Trophoblast cell (in vitro differentiated cells and primary cell): ENCODE results near the gene UNC79.

Experiments used
- DNase-seq, 2 donors: peaks; one replicate each; pipeline ENCODE4 v3.0.0-alpha.2; 2016
- H2AFZ ChIP-seq: 2 replicates; pipeline ENCODE4 v1.6.1; 2013; ENCODE audit warnings: low read length, moderate library complexity, mild to moderate bottlenecking; ENCODE audit not compliant: insufficient read depth, poor library complexity
- H2AK5ac ChIP-seq: 2 replicates; pipeline ENCODE4 v1.6.1; 2013; ENCODE audit warnings: mild to moderate bottlenecking, low read length
- H2BK120ac ChIP-seq: 2 replicates; pipeline ENCODE4 v1.6.1; 2013; ENCODE audit warnings: low read length, mild to moderate bottlenecking, moderate library complexity; ENCODE audit not compliant: insufficient read depth, poor library complexity
- H2BK12ac ChIP-seq: 2 replicates; pipeline ENCODE4 v1.6.1; 2013; ENCODE audit warnings: mild to moderate bottlenecking, low read length, moderate library complexity
- H2BK5ac ChIP-seq: 2 replicates; pipeline ENCODE4 v1.6.1; 2013; ENCODE audit warnings: low read length, low read depth, moderate library complexity, mild to moderate bottlenecking; ENCODE audit not compliant: poor library complexity
- H3K14ac ChIP-seq: 2 replicates; pipeline ENCODE4 v1.6.1; 2013; ENCODE audit warnings: mild to moderate bottlenecking, low read length
- H3K18ac ChIP-seq: 2 replicates; pipeline ENCODE4 v1.6.1; 2013; ENCODE audit warnings: mild to moderate bottlenecking, low read length
- H3K23ac ChIP-seq: 2 replicates; pipeline ENCODE4 v1.6.1; 2013; ENCODE audit warnings: low read length
- H3K27ac ChIP-seq: 2 replicates; pipeline ENCODE4 v1.5.1; 2013; ENCODE audit warnings: low read depth, mild to moderate bottlenecking, inconsistent platforms, low read length, moderate library complexity
- H3K27me3 ChIP-seq: 2 replicates; pipeline ENCODE4 v1.6.1; 2013; ENCODE audit warnings: inconsistent platforms, mild to moderate bottlenecking, low read length, moderate library complexity; ENCODE audit not compliant: insufficient read depth
- H3K36me3 ChIP-seq, 2 experiments: 1 replicate in 1 of 2; 2 replicates in 1 of 2; pipeline ENCODE4 v1.6.1; 2013; ENCODE audit warnings: low read length in 2 of 2, mild to moderate bottlenecking in 2 of 2, moderate library complexity in 1 of 2; ENCODE audit not compliant: insufficient read depth in 2 of 2, control insufficient read depth in 1 of 2
- H3K4ac ChIP-seq: 2 replicates; pipeline ENCODE4 v1.6.1; 2013; ENCODE audit warnings: low read depth, mild to moderate bottlenecking, low read length, moderate library complexity
- H3K4me1 ChIP-seq, 2 experiments: 1 replicate in 1 of 2; 2 replicates in 1 of 2; pipeline ENCODE4 v1.6.1; 2013; ENCODE audit warnings: low read length in 2 of 2, mild to moderate bottlenecking in 2 of 2, moderate library complexity in 1 of 2; ENCODE audit not compliant: insufficient read depth in 2 of 2, control insufficient read depth in 1 of 2
- H3K4me2 ChIP-seq: 2 replicates; pipeline ENCODE4 v1.6.1; 2013; ENCODE audit warnings: inconsistent platforms, mild to moderate bottlenecking, low read length, moderate library complexity
- H3K4me3 ChIP-seq: 2 replicates; pipeline ENCODE4 v1.5.1; 2013; ENCODE audit warnings: mild to moderate bottlenecking, low read depth, low read length, inconsistent platforms
- H3K79me1 ChIP-seq: one replicate; pipeline ENCODE4 v1.6.1; 2013; ENCODE audit warnings: low read length
- H3K79me2 ChIP-seq: 2 replicates; pipeline ENCODE4 v1.6.1; 2013; ENCODE audit warnings: low read length, mild to moderate bottlenecking; ENCODE audit not compliant: control insufficient read depth, insufficient read depth, poor library complexity
- H3K9ac ChIP-seq: 2 replicates; pipeline ENCODE4 v1.6.1; 2013; ENCODE audit warnings: mild to moderate bottlenecking, low read length
- H3K9me3 ChIP-seq: 2 replicates; pipeline ENCODE4 v1.6.1; 2013; ENCODE audit warnings: low read depth, mild to moderate bottlenecking, control low read depth, inconsistent platforms, low read length; ENCODE audit not compliant: insufficient read depth
- H4K12ac ChIP-seq: 2 replicates; pipeline ENCODE4 v1.6.1; 2013; ENCODE audit warnings: low read depth, mild to moderate bottlenecking, low read length, moderate library complexity
- H4K8ac ChIP-seq: 2 replicates; pipeline ENCODE4 v1.6.1; 2013; ENCODE audit warnings: low read depth, mild to moderate bottlenecking, low read length, moderate library complexity
- H4K91ac ChIP-seq: one replicate; pipeline ENCODE4 v1.6.1; 2013; ENCODE audit warnings: low read depth, mild to moderate bottlenecking, low read length, moderate library complexity
- WGBS: extraction: QIAGEN DNeasy Blood & Tissue Kit; methylation state at CpG from one replicate; pipeline ENCODE4 v1.1.7; 2013; ENCODE audit warnings: missing lambda C conversion rate; ENCODE audit not compliant: insufficient read length, insufficient coverage; ENCODE audit errors: extremely low coverage; 5-methylcytosine and 5-hydroxymethylcytosine counted together

UNC79 gene

DNA sequence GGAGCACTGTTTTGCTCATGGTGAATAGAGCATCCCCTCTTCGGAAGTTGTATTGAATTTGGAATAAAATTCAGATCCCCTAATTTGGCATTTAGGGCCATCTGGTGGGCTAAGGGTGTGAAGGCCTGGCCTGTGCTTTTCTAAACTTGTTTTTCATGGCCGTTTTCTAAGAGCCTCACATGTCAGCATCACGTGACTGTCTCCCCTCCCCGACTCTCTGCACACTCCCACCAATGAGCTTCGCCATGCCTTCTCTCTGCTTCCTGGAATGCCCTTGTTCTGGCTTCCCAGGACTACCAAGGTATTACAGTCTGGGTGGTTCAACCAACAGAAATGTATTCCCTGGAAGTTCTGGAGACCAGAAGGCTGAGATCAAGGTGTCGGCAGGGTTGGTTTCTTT, 272.2 kb downstream of the UNC79 start:
- Histone ChIP-seq H3K27ac (no peak overlapping the region), H2AFZ (no peak overlapping the region), H2BK120ac (no peak overlapping the region), H3K9me3 (no peaks in the 10 kb centered on the region), H3K36me3 (no peaks in the 10 kb centered on the region), H3K79me1 (no peaks in the 10 kb centered on the region), H3K4me3 (no peak overlapping the region), H2BK5ac (no peak overlapping the region), H3K14ac (no peak overlapping the region), H3K9ac (no peak overlapping the region), H4K12ac (no peak overlapping the region), H3K23ac (no peak overlapping the region), H3K79me2 (no peaks in the 10 kb centered on the region), H3K4ac (no peak overlapping the region), H3K18ac (no peak overlapping the region), H3K4me1 (no peaks in the 10 kb centered on the region), H3K27me3 (no peaks in the 10 kb centered on the region), H2AK5ac (no peak overlapping the region), H4K8ac (no peak overlapping the region), H2BK12ac (no peak overlapping the region), H3K4me2 (no peak overlapping the region), H4K91ac (no peak overlapping the region)
- no peak for DNase-seq
- WGBS: no CpG with 5 or more reads among the region's 6 CpGs

DNA sequence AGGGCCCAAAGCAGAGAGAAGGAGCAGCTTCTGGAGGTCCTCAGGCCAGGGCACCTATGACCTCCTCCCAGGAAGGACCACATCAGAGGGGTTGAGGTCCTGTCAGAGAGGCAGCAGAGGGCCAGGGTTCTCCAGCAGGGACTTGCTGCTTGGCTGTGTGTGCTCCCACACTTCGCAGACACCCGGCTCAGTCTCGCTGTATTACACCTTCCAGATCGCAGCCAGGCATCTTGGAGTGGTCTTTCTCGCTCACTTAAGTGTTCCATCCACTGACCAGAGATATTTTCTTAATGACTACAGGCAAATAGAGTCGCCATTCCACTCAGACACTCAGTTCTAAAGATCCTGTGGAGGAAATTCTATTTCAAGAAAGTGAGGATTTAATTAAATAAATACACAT, 273.2 kb downstream of the UNC79 start:
- no peak overlapping the region for H4K91ac ChIP-seq
- no peaks in the 10 kb centered on the region for H3K36me3 ChIP-seq
- no peak overlapping the region for H3K4me3 ChIP-seq
- no peak overlapping the region for H3K4me2 ChIP-seq
- H3K79me1 ChIP-seq: no peaks in the 10 kb centered on the region
- no peaks in the 10 kb centered on the region for H3K79me2 ChIP-seq
- no peak overlapping the region for H3K18ac ChIP-seq
- no peak overlapping the region for H2BK5ac ChIP-seq
- no peak overlapping the region for H3K14ac ChIP-seq
- H2BK12ac ChIP-seq: no peak overlapping the region
- no peak overlapping the region for H2AK5ac ChIP-seq
- no CpG with 5 or more reads among the region's 6 CpGs for WGBS
- peaks cover 1 to 3% of the 10 kb centered on the region in 2 experiments for H3K4me1 ChIP-seq
- no peak overlapping the region for H4K8ac ChIP-seq
- H2BK120ac ChIP-seq: no peak overlapping the region
- no peaks in the 10 kb centered on the region for H3K9me3 ChIP-seq
- H2AFZ ChIP-seq: no peak overlapping the region
- H3K27me3 ChIP-seq: no peaks in the 10 kb centered on the region
- H4K12ac ChIP-seq: no peak overlapping the region
- DNase-seq: no peak
- H3K4ac ChIP-seq: no peak overlapping the region
- H3K9ac ChIP-seq: no peak overlapping the region
- H3K23ac ChIP-seq: no peak overlapping the region
- no peak overlapping the region for H3K27ac ChIP-seq

DNA sequence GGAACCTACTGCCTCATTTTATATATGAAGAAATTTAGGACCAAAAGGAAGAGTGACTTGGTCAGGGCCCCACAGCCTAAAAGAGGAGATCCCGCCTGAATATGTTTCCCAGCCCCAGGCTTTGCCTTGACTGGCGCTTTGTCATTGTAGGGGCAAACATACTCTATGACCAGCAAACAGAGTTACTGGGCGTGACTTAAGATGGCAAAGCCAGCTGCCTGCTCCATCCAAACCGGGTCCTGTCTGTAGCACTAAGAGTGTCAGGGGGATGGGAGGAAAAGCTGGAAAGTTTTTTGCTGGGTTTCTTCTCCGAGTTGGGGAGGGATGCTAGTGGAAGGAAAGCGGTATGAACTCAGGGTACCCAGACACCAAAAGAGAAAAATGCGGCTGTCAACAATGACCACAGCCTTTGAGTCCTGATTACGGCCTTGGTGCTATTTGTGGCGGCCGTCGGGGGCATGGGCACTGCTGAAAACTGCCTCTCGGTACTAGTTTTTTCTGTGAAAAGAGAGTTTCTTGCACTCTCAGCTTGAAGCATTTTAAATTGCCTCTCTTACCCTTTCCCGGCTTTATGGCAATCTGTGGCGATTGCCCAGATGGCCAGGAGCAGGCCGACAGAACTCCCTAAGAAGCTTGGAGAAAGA, 274.9 kb downstream of the UNC79 start:
- no peak overlapping the region for H3K23ac ChIP-seq
- no peak overlapping the region for H2BK5ac ChIP-seq
- no CpG with 5 or more reads among the region's 15 CpGs for WGBS
- no peak for DNase-seq
- no peak overlapping the region for H3K4me2 ChIP-seq
- no peak overlapping the region for H3K14ac ChIP-seq
- no peaks in the 10 kb centered on the region for H3K79me2 ChIP-seq
- no peak overlapping the region for H4K12ac ChIP-seq
- H4K91ac ChIP-seq: no peak overlapping the region
- H3K4ac ChIP-seq: no peak overlapping the region
- no peak overlapping the region for H4K8ac ChIP-seq
- H3K27me3 ChIP-seq: no peaks in the 10 kb centered on the region
- no peak overlapping the region for H2BK12ac ChIP-seq
- H3K27ac ChIP-seq: no peak overlapping the region
- H3K9me3 ChIP-seq: no peaks in the 10 kb centered on the region
- peaks cover 6 to 10% of the 10 kb centered on the region in 2 experiments for H3K4me1 ChIP-seq
- no peak overlapping the region for H3K9ac ChIP-seq
- no peaks in the 10 kb centered on the region for H3K79me1 ChIP-seq
- no peak overlapping the region for H3K4me3 ChIP-seq
- H2BK120ac ChIP-seq: no peak overlapping the region
- H2AFZ ChIP-seq: no peak overlapping the region
- H2AK5ac ChIP-seq: no peak overlapping the region
- H3K36me3 ChIP-seq: no peaks in the 10 kb centered on the region
- H3K18ac ChIP-seq: no peak overlapping the region

DNA sequence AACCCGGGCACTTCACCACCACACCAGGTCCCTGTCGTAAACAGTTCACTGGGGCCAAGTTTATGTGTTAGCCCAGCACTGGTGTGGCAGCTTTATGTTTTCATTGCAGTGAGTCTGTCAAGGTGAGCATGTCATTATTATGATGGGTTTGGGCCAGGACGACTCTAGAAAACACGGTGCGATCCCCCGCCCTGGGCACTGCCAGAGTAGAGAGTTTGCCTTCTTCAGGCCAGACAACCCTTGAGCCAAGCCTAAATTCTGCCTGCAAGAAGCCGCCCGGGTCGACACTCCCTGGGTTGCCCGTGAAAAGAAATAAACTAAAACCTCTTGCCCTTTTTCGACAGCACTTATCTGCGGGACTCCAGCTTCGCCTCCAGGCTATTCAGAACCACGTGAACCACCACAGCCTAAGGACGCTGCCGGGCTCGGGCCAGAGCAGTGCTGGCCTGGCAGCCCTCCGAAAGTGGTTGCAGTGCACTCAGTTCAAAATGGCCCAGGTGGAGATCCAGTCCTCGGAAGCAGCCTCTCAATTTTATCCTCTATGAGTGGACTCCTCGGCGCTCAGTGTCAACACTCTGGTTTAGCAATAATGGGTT, 275.7 kb downstream of the UNC79 start:
- no peak for DNase-seq

More for the DNA sequence above, 275.7 kb downstream of the UNC79 start:
- Histone ChIP-seq H2BK12ac (no peak overlapping the region), H2BK120ac (no peak overlapping the region), H3K4me1 (peaks cover 6 to 10% of the 10 kb centered on the region in 2 experiments), H2AK5ac (no peak overlapping the region), H3K9me3 (no peaks in the 10 kb centered on the region), H3K79me2 (no peaks in the 10 kb centered on the region), H3K4me3 (no peak overlapping the region), H4K12ac (no peak overlapping the region), H3K27me3 (no peaks in the 10 kb centered on the region), H4K91ac (no peak overlapping the region), H3K9ac (no peak overlapping the region), H3K4me2 (no peak overlapping the region), H3K4ac (no peak overlapping the region), H3K14ac (no peak overlapping the region), H2BK5ac (no peak overlapping the region), H3K36me3 (no peaks in the 10 kb centered on the region), H3K27ac (no peak overlapping the region), H4K8ac (no peak overlapping the region), H3K18ac (no peak overlapping the region), H3K23ac (no peak overlapping the region), H2AFZ (no peak overlapping the region), H3K79me1 (no peaks in the 10 kb centered on the region)
- no CpG with 5 or more reads among the region's 21 CpGs for WGBS
